ENCODE measurements around the gene MYEOV. TPM values are rescaled to one million over a fixed set of nuclear protein-coding genes. Genes with fewer than 3 reads are reported as not detected.

MYEOV gene
- total and polyA plus RNA-seq, 2 of the 8 experiments (the other 6 are each of a cell fraction or from before 2014, with no cell fraction given): 0.44 to 0.67 TPM

GRCh38 chr11:69308936-69309615 lies 15.1 kb downstream of the MYEOV start:
- Histone ChIP-seq H2BK5ac (ENCODE audit: low read depth, low read length) (no peak overlapping the region), H3K9ac (replicated peaks in 1 of 4; ENCODE audit: extremely low read depth in 1 of 4, low read depth in 3 of 4, low read length in 3 of 4) (no peak overlapping the region), H3K4me1 (replicated peaks in 1 of 4; ENCODE audit: control insufficient read depth in 3 of 4, insufficient read depth in 4 of 4, low read length in 3 of 4) (peaks cover 0 to 3% (median 1%) of the 10 kb centered on the region in 4 experiments; a peak in 1 of 7 replicates), H4K91ac (replicated peaks; ENCODE audit: insufficient read length, low read length) (no peak overlapping the region), H2AK5ac (ENCODE audit: low read depth, low read length) (no peak overlapping the region), H2BK20ac (ENCODE audit: low read length) (no peak overlapping the region), H3K56ac (replicated peaks; ENCODE audit: insufficient read length, low read depth, low read length) (no peak overlapping the region), H2BK120ac (replicated peaks; ENCODE audit: low read depth, low read length) (no peak overlapping the region), H3K4ac (replicated peaks; ENCODE audit: insufficient read length, low read depth, low read length) (no peak overlapping the region), H3K27me3 (replicated peaks in 1 of 4; ENCODE audit: control insufficient read depth in 3 of 4, extremely low read depth in 1 of 4, insufficient read depth in 3 of 4, low read length in 3 of 4) (no peaks in the 10 kb centered on the region), H3K23me2 (ENCODE audit: low read depth, low read length) (peaks cover 6% of the 10 kb centered on the region; the same call in 1 of the 2 replicates), H3K4me2 (ENCODE audit: insufficient read depth in 1 of 2, low read depth in 2 of 2, low read length in 2 of 2) (no peak overlapping the region), H2BK12ac (ENCODE audit: low read depth, low read length) (no peak overlapping the region), H3K79me2 (ENCODE audit: control insufficient read depth in 1 of 2, insufficient read depth in 2 of 2, low read length in 2 of 2) (no peaks in the 10 kb centered on the region), H2AFZ (ENCODE audit: low read length) (no peak overlapping the region), H3K9me3 (ENCODE audit: insufficient read depth in 2 of 2, low read depth in 1 of 2, low read length in 1 of 2) (no peaks in the 10 kb centered on the region), H3K4me3 (ENCODE audit: extremely low read depth in 1 of 4, insufficient read depth in 2 of 4, low read depth in 3 of 4, low read length in 4 of 4) (no peak overlapping the region), H3K23ac (ENCODE audit: insufficient read length) (no peak overlapping the region), H3K14ac (ENCODE audit: insufficient read length) (no peak overlapping the region), H3K36me3 (ENCODE audit: control insufficient read depth in 2 of 4, insufficient read depth in 4 of 4, low read length in 3 of 4) (no peaks in the 10 kb centered on the region), H2BK15ac (ENCODE audit: low read length) (no peak overlapping the region), H3K18ac (ENCODE audit: extremely low read depth, low read length) (no peak overlapping the region), H4K8ac (ENCODE audit: extremely low read depth, insufficient read depth, low read length) (no peak overlapping the region), H4K5ac (ENCODE audit: insufficient read length, low read depth, low read length) (no peak overlapping the region), H3K27ac (ENCODE audit: low read depth, low read length) (no peak overlapping the region), H3K79me1 (ENCODE audit: low read depth, low read length) (no peaks in the 10 kb centered on the region), H4K20me1 (replicated peaks in 1 of 2; ENCODE audit: control insufficient read depth in 1 of 2, insufficient read depth in 2 of 2, low read length in 2 of 2) (no peaks in the 10 kb centered on the region)
- CTCF ChIA-PET (ENCODE audit: partially characterized antibody): interaction anchor here (0.6 to 3.0 kb wide), 4 partner anchors 14 to 185 kb away, joined by 3 to 13 read pairs (median 6); partner anchors contain the start of gene MYEOV
- 93% methylated on average over 8 of the region's 10 CpGs; no CpG with 5 or more reads in 1 of the 2 experiments for WGBS, 2 experiments (ENCODE audit: extremely low coverage in 1 of 2, insufficient coverage in 1 of 2, insufficient read length in 1 of 2, insufficient replicate concordance in 2 of 2, low coverage in 1 of 2, low lambda C conversion rate in 2 of 2, missing lambda C conversion rate in 1 of 2)
- POLR2A ChIA-PET (ENCODE audit: partially characterized antibody): no interaction called here
- DNase-seq (ENCODE audit: low read depth in 1 of 2, low spot score in 2 of 2) (no peak), FAIRE-seq (no peak)
- TF ChIP-seq CHD2 (IDR thresholded peaks at IDR 0.05; ENCODE audit: low read length): no peak
- no peak for TF ChIP-seq RNF2 (IDR thresholded peaks at IDR 0.05; ENCODE audit: borderline replicate concordance, low read depth, low read length, missing control alignments, poor library complexity, severe bottlenecking)
- TF ChIP-seq ZNF274 (IDR thresholded peaks at IDR 0.05; ENCODE audit: borderline replicate concordance, extremely low read depth, low read length): no peak
- no peak for TF ChIP-seq SIRT6 (IDR thresholded peaks at IDR 0.05; ENCODE audit: low read length)
- no peak for TF ChIP-seq TEAD4 (IDR thresholded peaks at IDR 0.05; ENCODE audit: low read depth, low read length)
- TF ChIP-seq ASH2L (IDR thresholded peaks at IDR 0.05; ENCODE audit: low read length): no peak
- TF ChIP-seq CREB1 (IDR thresholded peaks at IDR 0.05): no peak
- TF ChIP-seq E2F6 (IDR thresholded peaks at IDR 0.05): no peak
- no peak for TF ChIP-seq EP300 (IDR thresholded peaks at IDR 0.05; ENCODE audit: borderline replicate concordance in 1 of 2, low read depth in 2 of 2, low read length in 2 of 2)
- no peak for TF ChIP-seq TAF7 (optimal IDR thresholded peaks at IDR 0.05; ENCODE audit: borderline replicate concordance, low read depth, low read length)
- no peak for TF ChIP-seq HDAC2 (IDR thresholded peaks at IDR 0.05; ENCODE audit: borderline replicate concordance in 1 of 2, low read depth in 2 of 2, low read length in 2 of 2)
- TF ChIP-seq GTF2F1 (IDR thresholded peaks at IDR 0.05; ENCODE audit: borderline replicate concordance, low read depth, low read length): no peak

Data from H1 (cell line).